ENCODE measurements around the gene CSHL1.

- TF ChIP-seq POLR2A (IDR thresholded peaks at IDR 0.05; ENCODE audit: low read depth, low read length) (no peak), POLR2AphosphoS5 (IDR thresholded peaks at IDR 0.05; ENCODE audit: low read depth, low read length) (no peak)
These were observed 29.0 kb downstream of the CSHL1 start, which contains the start of gene GH2 for GRCh38 chr17:63881935-63882601.

Measured in GM12892 (cell line).